HepG2 (cell line): ENCODE measurements around the gene LRP10. TPM values are rescaled to one million over a fixed set of nuclear protein-coding genes. Genes with fewer than 3 reads are reported as not detected.

Experiments
- AHR ChIP-seq: IDR thresholded peaks from 2 replicates; pipeline ENCODE4 v1.6.1; 2018; ENCODE audit warnings: missing genetic modification reagents, missing compliant biosample characterization
- CCAR2 ChIP-seq: fragments of 200-400 bp; formaldehyde crosslinking; optimal IDR thresholded peaks from 2 replicates; pipeline ENCODE3; 2018; ENCODE audit warnings: low read depth, mild to moderate bottlenecking, low read length, moderate library complexity
- CENPX ChIP-seq: sonication (generic); formaldehyde crosslinking; IDR thresholded peaks from 2 replicates; pipeline ENCODE4 v1.9.0; 2021; ENCODE audit warnings: mild to moderate bottlenecking, missing genetic modification reagents, moderate library complexity
- EEA1 ChIP-seq: sonication (generic); formaldehyde crosslinking; IDR thresholded peaks from 2 replicates; pipeline ENCODE4 v1.5.1; 2020; ENCODE audit warnings: mild to moderate bottlenecking, missing genetic modification reagents, borderline replicate concordance
- KDM5A ChIP-seq: fragments of 200-600 bp; sonication (generic); IDR thresholded peaks from 2 replicates; pipeline ENCODE4 v1.7.0; 2018; ENCODE audit warnings: antibody characterized with exemption, mild to moderate bottlenecking, low read length, borderline replicate concordance
- KLF15 ChIP-seq: sonication (generic); formaldehyde crosslinking; IDR thresholded peaks from 2 replicates; pipeline ENCODE4 v1.8.1; 2023; ENCODE audit warnings: borderline replicate concordance, mild to moderate bottlenecking, inconsistent platforms, missing genetic modification reagents, mixed read lengths
- NONO ChIP-seq, 2 experiments: fragments of 450-650 bp in 1 of 2; sonication (generic) in 1 of 2; formaldehyde crosslinking in 1 of 2; IDR thresholded peaks in 1 of 2; conservative IDR thresholded peaks in 1 of 2; 2 replicates each; pipeline versions ENCODE4 v1.6.1 to v1.8.0; 2017 to 2022; ENCODE audit warnings: mild to moderate bottlenecking in 1 of 2, missing genetic modification reagents in 1 of 2, moderate library complexity in 1 of 2
- NR2C2 ChIP-seq: sonication (generic); formaldehyde crosslinking; IDR thresholded peaks from 2 replicates; pipeline ENCODE4 v1.4.0; 2020; ENCODE audit warnings: missing genetic modification reagents, mild to moderate bottlenecking, moderate library complexity, borderline replicate concordance
- NR2F6 ChIP-seq, 2 experiments: IDR thresholded peaks; 2 replicates each; pipeline ENCODE4 v1.6.1; 2016; ENCODE audit warnings: antibody characterized with exemption in 1 of 2, mild to moderate bottlenecking in 1 of 2
- PRDM10 ChIP-seq: sonication (generic); formaldehyde crosslinking; IDR thresholded peaks from 2 replicates; pipeline ENCODE4 v1.4.0; 2020; ENCODE audit warnings: low read depth, missing genetic modification reagents
- ZNF512B ChIP-seq: sonication (generic); formaldehyde crosslinking; IDR thresholded peaks from 2 replicates; pipeline ENCODE4 v1.5.1; 2020; ENCODE audit warnings: missing genetic modification reagents, mild to moderate bottlenecking, borderline replicate concordance
- polyA plus RNA-seq, 8 experiments: library from polyadenylated mRNA; depleted of rRNA in 3 of 8; stranded (reverse) in 7 of 8; unstranded in 1 of 8; fragments of >200 nt; fragmentation: Illumina TruSeq in 4 of 8; extraction: Trizol in 4 of 8; gene quantifications; 2 replicates each; pipeline versions ENCODE4 v1.2.1 to v1.2.3, GENCODE V29; 2011 to 2016; ENCODE audit warnings: low read depth in 4 of 8, missing spikeins in 1 of 8, mixed read lengths in 1 of 8; ENCODE audit not compliant: insufficient read depth in 1 of 8
- total RNA-seq, 5 experiments: library from RNA; depleted of rRNA; stranded (reverse); fragments of >200 nt; fragmentation: Illumina TruSeq; extraction: Trizol; gene quantifications; 2 replicates each; pipeline ENCODE4 v1.2.3, GENCODE V29; 2016; ENCODE audit warnings: low read depth in 1 of 5
- TF ChIP-seq, protein P1 (sequence below): sonication (generic); formaldehyde crosslinking; IDR thresholded peaks from 2 replicates; pipeline ENCODE4 v1.4.0; 2020; ENCODE audit warnings: mild to moderate bottlenecking, missing genetic modification reagents
- TF ChIP-seq, protein P2 (sequence below): sonication (generic); formaldehyde crosslinking; IDR thresholded peaks from 2 replicates; pipeline ENCODE4 v1.4.0; 2020; ENCODE audit warnings: missing genetic modification reagents
- TF ChIP-seq, protein P3 (sequence below): IDR thresholded peaks from 2 replicates; pipeline ENCODE4 v1.6.1; 2016; ENCODE audit warnings: low read depth

The LRP10 gene
- total and polyA plus RNA-seq, 2 of the 13 experiments (the other 11 are each of a cell fraction or from before 2014, with no cell fraction given) = 16.9 to 45.2 TPM

DNA sequence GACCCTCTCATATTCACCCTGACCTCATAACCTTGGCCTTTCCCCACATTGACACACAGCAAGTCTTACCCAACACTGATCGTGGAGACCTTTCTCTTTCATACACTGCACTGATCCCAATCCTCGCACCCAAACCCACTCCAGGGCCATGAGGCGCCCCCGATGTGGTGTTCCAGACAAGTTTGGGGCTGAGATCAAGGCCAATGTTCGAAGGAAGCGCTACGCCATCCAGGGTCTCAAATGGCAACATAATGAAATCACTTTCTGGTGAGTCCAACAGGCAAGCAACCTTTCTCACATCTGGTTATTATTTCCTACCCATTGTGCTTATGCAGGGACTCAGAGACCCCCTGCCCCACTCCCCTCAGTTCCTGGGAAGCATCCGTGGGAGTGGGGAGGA is 29.8 kb upstream of the LRP10 start (continued):
- TF ChIP-seq PRDM10 (CRISPR knock-in tag) = no peak
- TF ChIP-seq NR2F6 (IDR thresholded peaks at IDR 0.05) = 0 out of 2 replicates have a peak, but pooled peaks have one; percentile 37
- TF ChIP-seq NR2F6 (CRISPR knock-in tag; IDR thresholded peaks at IDR 0.05) = 0 out of 2 replicates have a peak, but pooled peaks have one; percentile 40
- TF ChIP-seq CENPX (CRISPR knock-in tag) = no peak
- TF ChIP-seq, protein P1, sequence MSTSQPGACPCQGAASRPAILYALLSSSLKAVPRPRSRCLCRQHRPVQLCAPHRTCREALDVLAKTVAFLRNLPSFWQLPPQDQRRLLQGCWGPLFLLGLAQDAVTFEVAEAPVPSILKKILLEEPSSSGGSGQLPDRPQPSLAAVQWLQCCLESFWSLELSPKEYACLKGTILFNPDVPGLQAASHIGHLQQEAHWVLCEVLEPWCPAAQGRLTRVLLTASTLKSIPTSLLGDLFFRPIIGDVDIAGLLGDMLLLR (CRISPR knock-in tag) = 0 out of 2 replicates have a peak, but pooled peaks have one; percentile 39
- TF ChIP-seq, protein P2, sequence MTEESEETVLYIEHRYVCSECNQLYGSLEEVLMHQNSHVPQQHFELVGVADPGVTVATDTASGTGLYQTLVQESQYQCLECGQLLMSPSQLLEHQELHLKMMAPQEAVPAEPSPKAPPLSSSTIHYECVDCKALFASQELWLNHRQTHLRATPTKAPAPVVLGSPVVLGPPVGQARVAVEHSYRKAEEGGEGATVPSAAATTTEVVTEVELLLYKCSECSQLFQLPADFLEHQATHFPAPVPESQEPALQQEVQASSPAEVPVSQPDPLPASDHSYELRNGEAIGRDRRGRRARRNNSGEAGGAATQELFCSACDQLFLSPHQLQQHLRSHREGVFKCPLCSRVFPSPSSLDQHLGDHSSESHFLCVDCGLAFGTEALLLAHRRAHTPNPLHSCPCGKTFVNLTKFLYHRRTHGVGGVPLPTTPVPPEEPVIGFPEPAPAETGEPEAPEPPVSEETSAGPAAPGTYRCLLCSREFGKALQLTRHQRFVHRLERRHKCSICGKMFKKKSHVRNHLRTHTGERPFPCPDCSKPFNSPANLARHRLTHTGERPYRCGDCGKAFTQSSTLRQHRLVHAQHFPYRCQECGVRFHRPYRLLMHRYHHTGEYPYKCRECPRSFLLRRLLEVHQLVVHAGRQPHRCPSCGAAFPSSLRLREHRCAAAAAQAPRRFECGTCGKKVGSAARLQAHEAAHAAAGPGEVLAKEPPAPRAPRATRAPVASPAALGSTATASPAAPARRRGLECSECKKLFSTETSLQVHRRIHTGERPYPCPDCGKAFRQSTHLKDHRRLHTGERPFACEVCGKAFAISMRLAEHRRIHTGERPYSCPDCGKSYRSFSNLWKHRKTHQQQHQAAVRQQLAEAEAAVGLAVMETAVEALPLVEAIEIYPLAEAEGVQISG (CRISPR knock-in tag) = peak; percentile 39; the same call in 1 of the 2 replicates
- 0 out of 2 replicates have a peak, but pooled peaks have one; percentile 61 for TF ChIP-seq EEA1
- TF ChIP-seq AHR = no peak
- TF ChIP-seq KDM5A = no peak
- TF ChIP-seq, protein P3, sequence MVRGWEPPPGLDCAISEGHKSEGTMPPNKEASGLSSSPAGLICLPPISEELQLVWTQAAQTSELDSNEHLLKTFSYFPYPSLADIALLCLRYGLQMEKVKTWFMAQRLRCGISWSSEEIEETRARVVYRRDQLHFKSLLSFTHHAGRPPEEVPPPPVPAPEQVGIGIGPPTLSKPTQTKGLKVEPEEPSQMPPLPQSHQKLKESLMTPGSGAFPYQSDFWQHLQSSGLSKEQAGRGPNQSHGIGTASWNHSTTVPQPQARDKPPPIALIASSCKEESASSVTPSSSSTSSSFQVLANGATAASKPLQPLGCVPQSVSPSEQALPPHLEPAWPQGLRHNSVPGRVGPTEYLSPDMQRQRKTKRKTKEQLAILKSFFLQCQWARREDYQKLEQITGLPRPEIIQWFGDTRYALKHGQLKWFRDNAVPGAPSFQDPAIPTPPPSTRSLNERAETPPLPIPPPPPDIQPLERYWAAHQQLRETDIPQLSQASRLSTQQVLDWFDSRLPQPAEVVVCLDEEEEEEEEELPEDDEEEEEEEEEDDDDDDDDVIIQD = no peak
- no peak for TF ChIP-seq KLF15 (CRISPR knock-in tag)
- no peak for TF ChIP-seq NONO (IDR thresholded peaks at IDR 0.05)
- no peak for TF ChIP-seq NONO (CRISPR knock-in tag; conservative IDR thresholded peaks at IDR 0.05)
- TF ChIP-seq CCAR2 = no peak
- no peak for TF ChIP-seq ZNF512B
- peak; percentile 40 for TF ChIP-seq NR2C2 (CRISPR knock-in tag)
